ENCODE data around the gene XIST.
"Not testable (repeated sequence)": the region's sequence is repeated elsewhere in the genome, so short reads cannot be mapped to it uniquely, and the experiment has no call there.

The XIST gene

GRCh38 chrX:73838123-73838522 lies 14.4 kb downstream of the XIST start:
- no peak for DNase-seq

GRCh38 chrX:73836956-73837477 lies 15.5 kb downstream of the XIST start:
- no peak for DNase-seq

GRCh38 chrX:73834219-73834618 lies 18.3 kb downstream of the XIST start:
- no peak for DNase-seq

GRCh38 chrX:73832319-73832718 lies 20.2 kb downstream of the XIST start:
- DNase-seq: no peak

GRCh38 chrX:73831500-73831899 lies 21.0 kb downstream of the XIST start:
- no peak for DNase-seq

GRCh38 chrX:73830489-73831414 lies 21.8 kb downstream of the XIST start:
- DNase-seq: no peak

- no peak for DNase-seq
Observed at GRCh38 chrX:73829890-73830466, 22.5 kb downstream of the XIST start.

GRCh38 chrX:73828080-73828720 lies 24.3 kb downstream of the XIST start:
- DNase-seq: no peak

- DNase-seq: no peak
Observed at GRCh38 chrX:73827406-73827805, 25.1 kb downstream of the XIST start.

GRCh38 chrX:73826996-73827395 lies 25.5 kb downstream of the XIST start:
- DNase-seq: no peak

GRCh38 chrX:73825569-73825968 lies 26.9 kb downstream of the XIST start:
- DNase-seq: no peak

GRCh38 chrX:73823473-73824004 lies 29.0 kb downstream of the XIST start:
- DNase-seq: no peak

- DNase-seq: no peak
Observed at GRCh38 chrX:73822775-73823174, 29.7 kb downstream of the XIST start.

GRCh38 chrX:73821921-73822559 lies 30.5 kb downstream of the XIST start:
- DNase-seq: no peak

GRCh38 chrX:73819864-73820558 lies 32.5 kb downstream of the XIST start:
- not testable (repeated sequence) for DNase-seq

GRCh38 chrX:73818200-73819116 lies 34.1 kb downstream of the XIST start:
- DNase-seq: no peak

GRCh38 chrX:73817393-73818199 lies 34.9 kb downstream of the XIST start:
- no peak for DNase-seq

GRCh38 chrX:73812256-73812655 lies 40.3 kb downstream of the XIST start:
- DNase-seq: no peak

- not testable (repeated sequence) for DNase-seq
Observed at GRCh38 chrX:73804109-73804508, 48.4 kb downstream of the XIST start.

- no peak for DNase-seq
Observed at GRCh38 chrX:73799888-73800287, 52.6 kb downstream of the XIST start.
